Stimulated activated CD8-positive, alpha-beta memory T cell treated with anti-CD3 and anti-CD28 coated beads, Interleukin-7, amount 100 ng/mL, for 4 hours (primary cell): Measurements from ENCODE around the gene CELSR2.
A peak's percentile ranks its signal among the peaks of the same experiment; 100 is the strongest.

ENCODE experiments used
- DNase-seq, 2 donors: peaks; one replicate each; pipeline ENCODE4 v3.0.0-alpha.2; 2020; ENCODE audit warnings: low read depth in 2 of 2

The CELSR2 gene

GRCh38 chr1:109252167-109252892 is 3.0 kb downstream of the CELSR2 start:
- no peak for DNase-seq

GRCh38 chr1:109252893-109253802 is 3.8 kb downstream of the CELSR2 start:
- DNase-seq: no peak

GRCh38 chr1:109253803-109254620 is 4.7 kb downstream of the CELSR2 start:
- DNase-seq: no peak

GRCh38 chr1:109254621-109255096 is 5.3 kb downstream of the CELSR2 start:
- DNase-seq: no peak

GRCh38 chr1:109255097-109255651 is 5.8 kb downstream of the CELSR2 start:
- no peak for DNase-seq

GRCh38 chr1:109255678-109256077 is 6.3 kb downstream of the CELSR2 start:
- no peak for DNase-seq

- DNase-seq: no peak
Observed at GRCh38 chr1:109256085-109256484, 6.7 kb downstream of the CELSR2 start.

- DNase-seq: no peak
Observed at GRCh38 chr1:109256971-109257681, 7.8 kb downstream of the CELSR2 start.

GRCh38 chr1:109257682-109258421 is 8.5 kb downstream of the CELSR2 start:
- no peak for DNase-seq

- DNase-seq: no peak
Observed at GRCh38 chr1:109258481-109259466, 9.4 kb downstream of the CELSR2 start.

GRCh38 chr1:109259674-109260557 is 10.6 kb downstream of the CELSR2 start:
- no peak for DNase-seq

GRCh38 chr1:109261006-109261405 is 11.7 kb downstream of the CELSR2 start:
- DNase-seq: no peak

- no peak for DNase-seq
Observed at GRCh38 chr1:109261578-109261977, 12.2 kb downstream of the CELSR2 start.

- no peak for DNase-seq
Observed at GRCh38 chr1:109262231-109263055, 13.1 kb downstream of the CELSR2 start.

- no peak for DNase-seq
Observed at GRCh38 chr1:109263234-109263596, 13.9 kb downstream of the CELSR2 start.

GRCh38 chr1:109263597-109264378 is 14.4 kb downstream of the CELSR2 start:
- DNase-seq: peak; percentile 37 to 49
